Measurements from ENCODE around the gene RTP1.

DNA sequence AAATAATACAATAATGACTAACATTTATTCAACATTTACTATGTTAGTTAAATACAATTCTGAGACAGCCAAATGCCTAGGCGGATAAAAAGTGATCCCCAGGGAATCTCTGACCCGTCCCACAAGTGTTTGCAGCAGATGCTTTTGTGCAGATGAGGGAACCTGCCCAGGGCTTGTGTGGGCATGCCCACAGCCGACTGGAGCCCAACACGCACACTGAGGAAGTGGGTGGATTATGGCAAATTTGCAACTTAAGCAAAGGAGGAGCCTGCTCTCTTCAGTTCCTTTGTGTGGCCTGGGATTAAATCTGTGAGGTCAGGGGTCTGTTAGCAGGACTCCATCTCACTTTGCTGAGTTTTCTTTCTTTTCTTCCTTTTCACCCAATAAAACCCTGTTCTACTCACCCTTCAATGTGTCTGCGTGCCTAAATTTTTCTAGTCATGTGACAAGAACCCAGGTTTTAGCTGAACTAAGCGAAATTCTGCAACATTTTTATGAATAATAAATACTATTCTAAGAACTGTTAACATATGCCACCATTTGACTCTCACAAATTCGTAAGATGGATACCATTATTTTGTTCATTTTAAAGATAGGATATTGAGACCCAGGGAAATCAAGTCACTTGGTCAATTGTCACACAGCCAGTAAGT lies 13.9 kb upstream of the RTP1 start:
- TF ChIP-seq L3MBTL2 (conservative IDR thresholded peaks at IDR 0.05) (no peak), CTBP1 (IDR thresholded peaks at IDR 0.05; ENCODE audit: borderline replicate concordance) (no peak)

All from HEK293T (cell line).